ENCODE results near the gene TRAPPC12.

The TRAPPC12 gene

GRCh38 chr2:3409627-3410170, 30.2 kb downstream of the TRAPPC12 start:
- DNase-seq = no peak

GRCh38 chr2:3411103-3411502, 31.6 kb downstream of the TRAPPC12 start:
- no peak for DNase-seq

GRCh38 chr2:3413697-3414096, 34.2 kb downstream of the TRAPPC12 start:
- no peak for DNase-seq

- no peak for DNase-seq
Observed at GRCh38 chr2:3414133-3414860, 34.8 kb downstream of the TRAPPC12 start.

GRCh38 chr2:3418766-3419404, 39.4 kb downstream of the TRAPPC12 start:
- no peak for DNase-seq

GRCh38 chr2:3420076-3420768, 40.7 kb downstream of the TRAPPC12 start:
- no peak for DNase-seq

GRCh38 chr2:3420769-3421397, 41.4 kb downstream of the TRAPPC12 start:
- no peak for DNase-seq

GRCh38 chr2:3421580-3421979, 42.1 kb downstream of the TRAPPC12 start:
- no peak for DNase-seq

GRCh38 chr2:3422161-3422779, 42.8 kb downstream of the TRAPPC12 start:
- DNase-seq = no peak

- DNase-seq = peak; percentile 48 to 72
Observed at GRCh38 chr2:3423492-3424170, 44.1 kb downstream of the TRAPPC12 start.

GRCh38 chr2:3424171-3424795, 44.8 kb downstream of the TRAPPC12 start:
- no peak for DNase-seq

- no peak for DNase-seq
Observed at GRCh38 chr2:3426615-3427014, 47.1 kb downstream of the TRAPPC12 start.

- DNase-seq = no peak
Observed at GRCh38 chr2:3427272-3427671, 47.8 kb downstream of the TRAPPC12 start.

- DNase-seq = no peak
Observed at GRCh38 chr2:3428577-3428976, 49.1 kb downstream of the TRAPPC12 start.

- no peak for DNase-seq
Observed at GRCh38 chr2:3429066-3429610, 49.6 kb downstream of the TRAPPC12 start.

GRCh38 chr2:3430172-3430571, 50.7 kb downstream of the TRAPPC12 start:
- no peak for DNase-seq

GRCh38 chr2:3430740-3431490, 51.4 kb downstream of the TRAPPC12 start:
- DNase-seq = no peak

- DNase-seq = no peak
Observed at GRCh38 chr2:3432067-3432466, 52.6 kb downstream of the TRAPPC12 start.

GRCh38 chr2:3432693-3433338, 53.3 kb downstream of the TRAPPC12 start:
- DNase-seq = no peak

GRCh38 chr2:3433339-3433699, 53.8 kb downstream of the TRAPPC12 start:
- no peak for DNase-seq
